ENCODE results near the gene RIMS1.

Gene RIMS1

DNA sequence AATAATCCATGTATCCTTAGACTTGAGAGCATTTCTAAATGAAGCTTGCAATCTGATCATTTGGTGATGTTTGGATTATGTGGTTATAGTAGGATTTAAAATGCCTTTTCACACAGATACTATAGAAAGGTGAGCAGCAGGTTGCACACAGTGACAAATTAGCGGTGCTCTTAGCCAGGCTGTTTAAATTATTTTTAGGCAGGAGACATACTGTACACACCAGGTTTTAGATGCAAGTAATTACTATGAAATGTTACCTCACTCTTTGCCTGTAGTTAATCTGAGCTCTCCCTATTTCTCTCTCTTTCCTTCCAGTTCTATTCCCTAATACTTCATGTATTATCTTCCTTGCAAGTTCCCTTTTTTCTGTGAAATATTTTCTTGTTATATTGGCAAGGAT lies 191.7 kb downstream of the RIMS1 start:
- no peak overlapping the region for H3K27ac ChIP-seq

DNA sequence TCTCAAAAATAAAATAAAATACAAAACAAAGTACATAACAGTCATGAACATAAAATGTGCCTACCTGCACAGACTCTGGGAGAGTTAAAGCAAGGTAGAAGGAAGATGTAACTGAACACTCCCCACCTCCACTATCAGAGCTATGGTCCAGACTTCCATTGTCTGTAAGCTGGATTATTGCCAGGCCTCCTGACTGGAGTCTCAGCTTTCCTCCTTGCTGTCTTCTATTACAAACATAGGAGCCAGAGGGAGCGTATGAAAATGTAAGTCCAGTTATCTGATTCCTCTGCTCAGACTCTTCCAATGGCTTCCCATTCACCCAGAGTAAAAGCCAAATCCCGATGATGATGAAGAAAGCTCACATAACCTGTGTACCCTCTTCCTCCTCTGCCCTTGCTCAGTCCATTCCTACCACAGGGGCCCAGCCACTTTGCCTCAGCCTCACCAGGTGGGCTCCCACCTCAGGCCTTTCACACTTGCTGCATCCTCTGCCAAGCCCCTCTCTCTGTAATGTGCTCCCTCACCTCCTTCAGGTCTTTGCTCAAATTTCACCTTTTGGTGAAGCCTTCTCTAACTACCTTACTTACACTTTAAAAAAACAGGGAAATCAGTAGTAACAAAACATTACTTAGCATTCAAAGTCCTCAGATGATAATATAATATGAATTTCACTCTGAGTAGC lies 194.1 kb downstream of the RIMS1 start:
- no peak overlapping the region for H3K27ac ChIP-seq
- H3K4me3 ChIP-seq = no peak overlapping the region

More for the DNA sequence above, 191.7 kb downstream of the RIMS1 start:
- H3K4me3 ChIP-seq = no peak overlapping the region

DNA sequence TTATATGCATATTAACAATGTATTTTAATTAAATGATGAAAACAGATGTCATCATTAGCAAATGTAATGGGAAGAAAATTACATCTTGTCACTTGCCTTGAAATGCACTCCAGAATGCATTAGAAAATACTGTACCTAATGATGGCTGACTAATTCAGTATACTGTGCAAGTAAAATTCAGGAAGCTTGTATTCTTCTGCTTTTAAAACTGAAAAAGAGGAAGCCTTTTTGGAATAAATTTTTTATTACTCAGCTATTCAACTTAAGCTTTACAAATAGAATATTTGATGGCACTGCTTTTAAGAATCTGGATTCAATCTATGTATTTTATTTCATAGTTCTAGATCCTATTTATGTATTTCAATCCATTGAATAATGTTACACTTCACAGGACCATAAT lies 195.5 kb downstream of the RIMS1 start:
- H3K4me3 ChIP-seq = no peak overlapping the region
- no peak overlapping the region for H3K27ac ChIP-seq

DNA sequence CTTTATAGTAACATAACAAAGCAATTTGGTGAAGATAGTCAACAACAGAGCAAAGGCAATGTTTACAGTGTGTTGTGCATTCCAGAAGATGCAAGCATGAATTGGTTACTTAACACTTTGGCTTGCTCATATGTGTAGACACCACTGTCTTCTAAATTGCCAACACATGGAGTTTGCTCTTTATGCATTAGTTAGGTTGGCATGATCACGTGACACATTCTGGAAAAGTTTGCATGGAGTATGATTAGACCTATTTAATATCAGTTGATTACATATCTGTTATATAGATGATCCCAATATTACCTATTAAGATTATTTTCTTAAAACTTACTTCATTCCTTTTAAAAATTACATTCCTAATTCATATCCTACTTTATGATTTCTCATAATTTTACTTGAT lies 197.6 kb downstream of the RIMS1 start:
- Histone ChIP-seq H3K27ac (no peak overlapping the region), H3K4me3 (no peak overlapping the region)

DNA sequence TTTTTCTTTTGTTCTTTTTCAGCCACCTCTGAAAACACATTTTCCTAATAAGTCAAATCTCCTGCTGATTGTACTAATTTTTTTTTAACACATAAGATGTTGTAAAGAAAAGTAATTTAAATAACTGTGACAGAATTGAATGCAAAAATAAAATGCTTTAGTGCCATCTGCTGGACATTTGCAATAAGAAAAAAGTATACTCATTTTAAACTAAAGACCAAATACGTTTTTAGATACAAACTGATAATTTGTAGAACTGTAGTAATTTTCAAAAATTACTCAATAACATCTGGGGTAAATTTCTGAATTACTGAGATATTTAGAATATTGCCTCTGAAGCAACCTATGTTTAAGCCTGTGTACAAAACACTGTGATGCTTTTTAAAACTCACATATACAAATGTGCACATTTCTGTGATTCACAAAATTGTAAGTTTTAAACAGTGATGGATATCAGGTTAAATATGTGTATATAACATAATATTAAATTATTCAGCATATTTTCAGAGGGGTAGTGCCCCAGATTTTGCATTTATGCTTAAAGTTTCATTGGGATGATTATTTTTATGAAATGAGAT lies 198.7 kb downstream of the RIMS1 start:
- Histone ChIP-seq H3K4me3 (no peak overlapping the region), H3K27ac (no peak overlapping the region)

DNA sequence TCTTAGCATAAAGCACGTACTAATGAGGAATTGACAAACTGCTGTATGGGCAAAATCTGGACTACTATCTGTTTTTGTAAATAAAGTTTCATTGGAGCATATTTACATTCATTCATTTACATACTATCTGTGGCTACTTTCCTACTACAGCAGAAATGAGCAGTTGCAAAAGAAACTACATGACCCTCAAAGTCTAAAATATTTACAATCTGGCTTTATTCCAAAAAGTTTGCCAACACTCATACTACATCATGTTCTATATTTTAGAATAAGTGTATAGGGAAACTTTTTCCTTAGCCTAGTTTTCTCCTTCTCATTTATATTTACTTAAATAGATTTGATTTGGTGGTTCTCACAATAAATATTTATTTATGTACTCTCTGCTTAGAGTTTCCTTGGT lies 208.2 kb downstream of the RIMS1 start:
- H3K4me3 ChIP-seq = no peak overlapping the region
- no peak overlapping the region for H3K27ac ChIP-seq

DNA sequence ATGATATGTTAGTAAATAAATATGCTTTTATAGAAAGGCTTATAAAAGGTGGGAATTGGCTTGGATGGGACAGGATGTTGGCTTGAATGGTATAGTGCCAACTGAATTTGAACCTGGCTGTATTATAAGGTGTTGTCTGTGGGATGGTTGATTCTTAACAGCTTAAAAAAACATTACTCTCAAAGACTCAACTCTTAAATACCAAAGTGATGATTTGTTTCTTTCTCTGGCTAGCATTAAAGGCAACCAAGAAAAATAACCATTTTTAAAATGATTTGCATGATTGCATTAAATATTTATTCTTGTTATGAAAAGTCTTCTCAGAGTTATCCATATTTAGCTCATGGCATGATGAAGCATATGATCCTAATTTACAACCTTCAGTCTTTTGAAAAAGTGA lies 216.2 kb downstream of the RIMS1 start:
- no peak overlapping the region for H3K27ac ChIP-seq
- H3K4me3 ChIP-seq = no peak overlapping the region

DNA sequence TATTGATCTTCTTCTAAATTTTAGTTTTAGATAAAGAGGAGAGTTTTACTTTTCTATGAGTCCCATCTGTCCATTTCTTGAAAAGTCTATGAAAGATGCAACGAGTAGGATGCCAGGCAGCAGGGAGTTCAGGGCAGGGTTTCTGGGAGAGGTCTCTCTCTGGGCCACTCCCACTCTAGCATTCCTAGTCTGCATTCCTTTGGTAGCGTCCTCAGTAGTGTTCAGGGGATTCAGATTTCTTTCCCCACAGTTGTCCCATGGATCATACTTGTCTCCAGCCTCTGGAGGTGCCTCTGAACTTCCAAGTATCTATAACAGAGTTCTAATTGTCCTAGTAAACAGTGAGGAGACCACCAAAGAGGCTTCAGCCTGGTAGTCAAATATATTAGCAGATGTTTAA lies 225.3 kb downstream of the RIMS1 start:
- H3K4me3 ChIP-seq = no peak overlapping the region

DNA sequence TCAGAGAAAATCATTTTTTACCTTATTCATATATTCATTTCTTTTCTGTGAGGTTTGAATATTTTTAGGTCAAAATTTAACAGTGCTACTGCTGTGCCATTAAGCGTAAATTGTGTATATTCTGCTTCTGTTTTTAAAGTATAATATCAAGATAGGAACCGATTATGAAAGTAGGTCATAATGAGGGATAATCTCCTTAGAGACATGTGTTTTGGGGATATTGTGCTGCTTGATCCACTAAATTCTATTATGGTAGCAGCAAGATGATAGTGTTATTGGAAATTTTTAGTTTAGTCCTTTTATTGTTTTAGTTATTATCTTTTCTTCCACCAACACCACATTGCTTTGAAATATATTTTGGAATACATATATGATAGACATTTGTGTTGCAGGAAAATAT lies 244.0 kb downstream of the RIMS1 start:
- H3K27ac ChIP-seq = no peak overlapping the region

More for the DNA sequence above, 225.3 kb downstream of the RIMS1 start:
- no peak overlapping the region for H3K27ac ChIP-seq

DNA sequence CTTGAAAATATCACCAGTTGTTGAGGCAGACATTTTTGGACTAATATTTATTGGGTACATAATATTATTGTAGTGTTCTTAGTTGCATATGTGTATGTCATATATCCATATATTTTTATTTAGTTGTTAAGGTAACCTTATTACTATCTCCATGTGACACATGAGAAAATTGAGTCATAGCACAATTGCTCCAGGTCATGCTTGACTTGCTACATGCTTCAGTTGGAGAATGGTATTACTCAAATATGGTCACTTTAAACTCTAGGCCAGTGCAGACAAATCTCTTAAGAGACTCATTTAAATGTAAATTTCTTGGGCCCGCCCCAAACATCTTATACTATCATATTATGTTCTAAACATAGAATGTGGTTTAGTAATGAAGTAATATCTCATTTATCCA lies 246.1 kb downstream of the RIMS1 start:
- Histone ChIP-seq H3K27ac (no peak overlapping the region), H3K4me3 (no peak overlapping the region)

More for the DNA sequence above, 244.0 kb downstream of the RIMS1 start:
- no peak overlapping the region for H3K4me3 ChIP-seq

DNA sequence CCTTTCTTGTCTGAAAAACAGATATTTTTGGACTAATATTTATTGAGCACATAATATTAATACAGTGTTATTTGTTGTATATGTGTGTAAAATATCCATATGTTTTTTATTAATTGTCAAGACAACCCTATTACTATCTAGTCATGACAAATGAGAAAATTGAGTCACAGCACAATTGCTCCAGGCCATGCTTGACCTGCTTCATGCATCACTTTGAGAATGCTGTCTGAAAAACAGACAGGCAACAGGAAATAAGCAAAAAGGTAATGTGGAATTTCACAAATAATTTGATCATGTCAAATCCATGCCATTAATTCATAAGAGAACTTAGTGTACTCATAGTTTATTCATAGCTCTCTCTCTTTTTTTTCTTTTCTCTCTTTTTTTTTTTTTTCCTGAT lies 246.5 kb downstream of the RIMS1 start:
- no peak overlapping the region for H3K4me3 ChIP-seq
- no peak overlapping the region for H3K27ac ChIP-seq

DNA sequence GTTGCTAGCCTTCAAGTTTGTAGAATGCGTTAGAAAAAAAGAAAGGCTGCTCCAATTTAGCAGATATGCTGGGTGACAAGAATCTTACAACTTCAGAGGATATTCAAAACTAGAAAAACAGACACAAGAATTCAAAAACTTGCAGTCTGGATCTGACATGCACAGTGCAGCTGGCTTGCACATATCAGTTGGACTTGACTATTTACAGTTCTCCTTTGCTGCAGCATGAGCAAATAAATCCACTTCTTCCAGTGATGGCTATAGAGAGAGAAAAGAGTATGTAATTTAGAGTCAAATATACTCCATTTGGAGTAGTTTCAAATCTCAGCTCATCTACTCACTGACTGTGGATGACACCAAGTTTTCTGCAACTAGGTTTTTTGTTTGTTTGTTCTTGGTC lies 247.0 kb downstream of the RIMS1 start:
- no peak overlapping the region for H3K27ac ChIP-seq
- no peak overlapping the region for H3K4me3 ChIP-seq

DNA sequence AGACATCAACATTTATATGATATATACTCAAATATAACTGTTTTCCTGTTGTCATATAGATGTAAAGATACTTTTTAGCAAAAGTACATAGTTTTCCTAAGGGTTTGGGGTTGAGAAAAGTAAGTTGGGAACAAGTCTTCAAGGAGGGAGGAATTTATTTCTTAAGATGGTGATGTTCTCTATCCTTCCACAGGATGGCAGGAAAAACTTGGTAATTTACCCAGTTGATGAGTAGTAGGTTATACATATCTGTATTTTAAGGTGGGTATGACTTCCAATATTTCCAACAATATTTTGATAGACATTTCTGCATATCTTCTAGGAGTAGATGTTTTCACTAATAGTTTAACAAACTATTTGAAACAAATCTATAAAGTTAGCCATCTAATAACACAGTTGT lies 254.4 kb downstream of the RIMS1 start:
- Histone ChIP-seq H3K27ac (no peak overlapping the region), H3K4me3 (no peak overlapping the region)

DNA sequence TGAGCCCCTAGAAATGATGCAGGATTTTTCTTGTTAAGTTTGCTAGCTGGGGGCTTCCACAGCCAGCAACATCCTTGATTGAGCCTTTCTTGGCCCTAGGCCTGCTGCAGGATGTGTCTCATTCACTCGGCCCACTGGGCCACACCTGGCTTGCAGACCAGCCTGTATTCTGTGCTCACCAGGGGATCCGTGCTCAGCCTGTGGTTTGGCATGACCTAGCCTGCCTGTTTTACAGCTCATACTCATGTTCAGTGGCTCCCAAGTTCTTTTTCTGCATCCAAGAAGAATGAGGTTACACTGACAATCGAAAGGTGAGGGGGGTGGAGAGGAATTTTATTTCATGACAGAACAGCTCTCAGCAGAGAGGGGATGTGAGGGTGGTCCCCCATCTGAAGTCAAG lies 263.4 kb downstream of the RIMS1 start:
- Histone ChIP-seq H3K4me3 (no peak overlapping the region), H3K27ac (no peak overlapping the region)

DNA sequence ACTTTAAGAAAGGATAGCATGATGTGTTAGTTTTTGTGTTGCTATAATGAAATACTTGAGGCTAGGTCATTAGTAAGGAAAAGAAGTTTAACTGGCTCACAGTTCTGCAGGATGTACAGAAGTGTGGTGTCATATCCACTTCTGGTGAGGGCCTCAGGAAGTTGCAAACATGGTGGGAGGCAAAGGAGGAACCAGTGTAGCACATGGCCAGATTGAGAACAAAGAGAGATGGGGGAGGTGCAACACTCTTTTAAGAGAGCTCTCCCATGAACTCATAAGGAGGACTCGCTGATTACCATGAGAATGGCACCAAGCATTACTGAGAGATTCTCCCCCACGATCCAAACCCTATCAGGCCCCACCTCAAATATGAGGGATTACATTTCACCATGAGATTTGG lies 265.4 kb downstream of the RIMS1 start:
- H3K27ac ChIP-seq = no peak overlapping the region
- H3K4me3 ChIP-seq = no peak overlapping the region

DNA sequence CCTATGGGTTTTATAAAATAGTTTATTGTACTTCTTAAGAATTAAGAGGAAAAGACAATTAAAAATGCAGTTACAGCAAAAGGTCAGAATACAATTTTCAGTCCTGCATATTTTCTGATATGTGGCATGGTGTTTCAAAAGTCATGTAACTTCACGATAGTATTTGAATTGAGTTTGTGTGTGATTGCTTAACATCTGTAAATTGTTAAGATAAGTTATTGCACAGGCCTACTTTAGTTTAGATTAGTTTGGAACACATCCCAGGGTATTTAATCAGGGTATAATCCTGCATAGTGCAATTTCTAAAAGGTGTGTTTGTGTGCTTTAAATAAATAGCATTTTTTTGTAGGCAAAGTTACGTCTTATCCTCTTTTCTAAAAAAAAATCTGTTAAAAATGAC lies 289.6 kb downstream of the RIMS1 start:
- Histone ChIP-seq H3K27ac (no peak overlapping the region), H3K4me3 (no peak overlapping the region)

DNA sequence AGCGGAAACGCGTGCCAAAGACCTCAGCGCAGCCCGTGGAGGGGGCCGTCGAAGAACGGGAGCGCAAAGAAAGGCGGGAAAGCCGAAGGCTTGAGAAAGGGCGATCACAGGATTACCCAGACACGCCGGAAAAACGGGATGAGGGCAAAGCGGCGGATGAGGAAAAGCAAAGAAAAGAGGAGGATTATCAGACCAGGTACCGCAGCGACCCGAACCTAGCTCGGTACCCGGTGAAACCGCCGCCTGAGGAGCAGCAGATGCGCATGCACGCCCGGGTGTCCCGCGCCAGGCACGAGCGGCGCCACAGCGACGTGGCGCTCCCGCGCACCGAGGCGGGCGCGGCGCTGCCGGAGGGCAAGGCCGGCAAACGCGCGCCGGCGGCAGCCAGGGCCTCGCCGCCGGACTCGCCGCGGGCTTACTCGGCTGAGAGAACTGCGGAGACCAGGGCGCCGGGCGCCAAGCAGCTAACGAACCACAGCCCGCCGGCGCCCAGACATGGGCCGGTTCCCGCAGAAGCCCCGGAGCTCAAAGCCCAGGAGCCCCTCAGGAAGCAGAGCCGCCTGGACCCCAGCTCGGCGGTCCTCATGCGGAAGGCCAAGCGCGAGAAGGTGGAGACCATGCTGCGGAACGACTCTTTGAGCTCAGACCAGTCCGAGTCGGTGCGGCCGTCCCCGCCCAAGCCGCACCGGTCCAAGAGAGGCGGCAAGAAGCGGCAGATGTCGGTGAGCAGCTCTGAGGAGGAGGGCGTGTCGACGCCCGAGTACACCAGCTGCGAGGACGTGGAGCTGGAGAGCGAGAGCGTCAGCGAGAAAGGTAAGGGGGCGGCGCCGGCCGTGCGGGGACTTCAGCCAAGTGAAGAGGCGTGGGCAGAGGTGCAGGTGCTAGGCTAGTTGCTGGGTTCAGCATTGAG lies 296.2 kb downstream of the RIMS1 start:
- H3K27ac ChIP-seq = no peak overlapping the region

DNA sequence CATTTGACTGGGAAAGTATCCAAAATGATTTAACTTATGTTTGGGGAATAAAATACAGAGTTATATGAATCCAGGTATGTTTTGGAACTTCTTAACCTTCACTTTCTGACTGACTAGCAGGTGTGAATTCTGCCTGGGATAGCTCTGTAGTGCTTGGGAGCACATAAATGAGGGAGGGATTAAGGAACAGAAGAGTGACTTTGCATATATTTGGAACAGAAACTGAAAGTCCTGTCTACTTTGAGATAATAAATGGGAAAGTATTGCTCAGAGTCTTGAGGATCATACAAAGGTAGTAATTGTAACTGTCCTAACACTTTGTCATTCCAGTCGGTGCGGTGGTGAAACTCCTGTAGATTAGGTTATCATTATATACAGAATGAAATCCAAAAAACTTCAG lies 317.6 kb downstream of the RIMS1 start:
- H3K27ac ChIP-seq = no peak overlapping the region

More for the DNA sequence above, 296.2 kb downstream of the RIMS1 start:
- H3K4me3 ChIP-seq = peak overlapping the region in 4 of 7 experiments; percentile 14 to 37 (median 18)

DNA sequence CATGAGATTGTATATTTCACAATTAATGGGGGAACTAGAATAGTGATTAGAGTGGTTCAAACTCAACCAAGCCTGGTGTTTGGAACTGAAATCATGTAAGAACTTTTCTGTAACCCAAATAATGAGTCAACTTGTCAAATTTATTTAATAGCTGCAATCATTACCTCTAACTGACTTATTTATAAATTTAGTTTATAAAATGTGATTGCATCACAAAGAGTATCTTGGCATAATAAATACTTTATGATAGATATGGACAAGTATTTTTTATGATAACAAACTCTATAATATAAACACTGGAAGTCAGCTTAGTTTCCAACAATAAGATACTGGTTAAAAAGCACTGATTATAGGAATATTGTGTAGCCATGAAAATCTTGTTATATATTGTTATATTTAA lies 319.1 kb downstream of the RIMS1 start:
- Histone ChIP-seq H3K4me3 (no peak overlapping the region), H3K27ac (no peak overlapping the region)

More for the DNA sequence above, 317.6 kb downstream of the RIMS1 start:
- no peak overlapping the region for H3K4me3 ChIP-seq

DNA sequence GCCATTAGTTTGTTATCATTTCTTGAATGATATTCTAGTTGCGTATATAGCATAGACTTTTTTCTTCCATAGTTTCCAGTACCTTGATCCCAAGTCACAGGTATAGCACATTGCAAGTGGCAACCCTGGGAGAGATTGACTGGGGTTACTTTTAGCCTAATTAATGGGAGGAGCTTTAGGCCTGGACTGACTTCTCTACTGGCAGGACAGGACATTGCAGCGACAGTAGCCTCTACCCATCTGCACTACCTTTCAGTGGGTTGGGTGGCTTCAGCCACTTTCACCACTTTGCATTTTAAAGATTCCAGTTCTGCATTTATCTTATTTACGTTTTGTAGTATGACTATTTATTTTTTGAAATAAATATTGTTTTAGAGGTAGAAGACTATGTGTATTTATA lies 320.3 kb downstream of the RIMS1 start:
- H3K4me3 ChIP-seq = no peak overlapping the region
- H3K27ac ChIP-seq = no peak overlapping the region

DNA sequence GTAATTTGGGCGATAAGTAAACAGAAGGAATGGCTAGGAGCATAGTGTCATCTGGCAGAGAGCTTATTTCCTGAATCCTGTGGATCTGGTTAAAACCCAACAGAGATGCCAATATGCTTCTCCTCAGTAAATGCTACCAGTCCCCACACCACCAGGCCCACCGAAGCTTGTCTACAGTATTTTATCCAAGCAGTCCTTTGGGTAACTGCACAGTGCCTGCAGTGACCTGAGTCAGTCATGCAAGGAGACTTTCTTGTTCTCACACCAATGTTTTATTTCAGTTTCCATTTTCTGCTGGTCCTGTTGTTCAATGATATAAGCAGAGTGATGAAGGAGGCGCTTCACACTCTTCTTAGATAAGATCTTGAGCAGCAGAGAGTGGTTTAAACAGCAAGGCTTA lies 326.3 kb downstream of the RIMS1 start:
- H3K4me3 ChIP-seq = no peak overlapping the region

More for the DNA sequence above, 326.3 kb downstream of the RIMS1 start:
- H3K27ac ChIP-seq = no peak overlapping the region
